Tibial nerve (tissue), 4 donors: ENCODE measurements around the gene EXOSC3. TPM values are rescaled to one million over a fixed set of nuclear protein-coding genes. Genes with fewer than 3 reads are reported as not detected.

Source experiments
- DNase-seq, 2 donors: peaks; one replicate each; pipeline ENCODE4 v3.0.0-alpha.2; 2019; ENCODE audit warnings: low spot score in 2 of 2
- H3K27ac ChIP-seq, 4 donors: fragments of 200-600 bp; sonication (generic) in 3 of 4; one replicate each; pipeline ENCODE4 v1.5.1; 2017 to 2019; ENCODE audit warnings: mild to moderate bottlenecking in 1 of 4
- H3K27me3 ChIP-seq, 2 donors: fragments of 200-600 bp; sonication (generic) in 1 of 2; one replicate each; pipeline versions ENCODE4 v1.5.1 to v1.6.0; 2017 to 2019
- H3K36me3 ChIP-seq, 3 donors: fragments of 200-600 bp; sonication (generic); one replicate each; pipeline ENCODE4 v1.5.1; 2018 to 2019
- H3K4me1 ChIP-seq, 4 donors: fragments of 200-600 bp; sonication (generic) in 3 of 4; one replicate each; pipeline ENCODE4 v1.5.1; 2017 to 2019
- H3K4me3 ChIP-seq, 4 donors: fragments of 200-600 bp; sonication (generic) in 3 of 4; one replicate each; pipeline ENCODE4 v1.5.1; 2017 to 2019; ENCODE audit warnings: mild to moderate bottlenecking in 1 of 4, moderate library complexity in 1 of 4
- H3K9me3 ChIP-seq, 4 donors: fragments of 200-600 bp; sonication (generic) in 3 of 4; one replicate each; pipeline ENCODE4 v1.5.1; 2017 to 2019
- CTCF ChIP-seq, 5 experiments: fragments of 200-600 bp in 3 of 5; fragments of 450-650 bp in 2 of 5; sonication (generic) in 3 of 5; IDR thresholded peaks; one replicate each; pipeline ENCODE4 v1.5.1; 2016 to 2019; ENCODE audit warnings: antibody characterized with exemption in 5 of 5, mild to moderate bottlenecking in 3 of 5, moderate library complexity in 2 of 5
- EP300 ChIP-seq, 2 donors: sonication (generic); formaldehyde crosslinking; IDR thresholded peaks; one replicate each; pipeline ENCODE4 v1.6.1; 2017; ENCODE audit warnings: antibody characterized with exemption in 2 of 2, mild to moderate bottlenecking in 1 of 2
- POLR2A ChIP-seq, 2 donors: fragments of 450-650 bp; IDR thresholded peaks; one replicate each; pipeline ENCODE4 v1.6.1; 2017; ENCODE audit warnings: antibody characterized with exemption in 2 of 2, mild to moderate bottlenecking in 2 of 2, moderate library complexity in 2 of 2
- WGBS, 2 donors: methylation state at CpG; one replicate each; pipeline ENCODE4 v1.1.5; 2018; 5-methylcytosine and 5-hydroxymethylcytosine counted together
- total RNA-seq, 4 donors: library from RNA; depleted of rRNA; stranded (reverse); fragments of >200 nt; gene quantifications; one replicate each; pipeline ENCODE4 v1.1.0, GENCODE V29; 2016

Gene EXOSC3
- total RNA-seq, 4 donors from 2014 or later: 23.4 to 59.9 (median 39.3) TPM

DNA sequence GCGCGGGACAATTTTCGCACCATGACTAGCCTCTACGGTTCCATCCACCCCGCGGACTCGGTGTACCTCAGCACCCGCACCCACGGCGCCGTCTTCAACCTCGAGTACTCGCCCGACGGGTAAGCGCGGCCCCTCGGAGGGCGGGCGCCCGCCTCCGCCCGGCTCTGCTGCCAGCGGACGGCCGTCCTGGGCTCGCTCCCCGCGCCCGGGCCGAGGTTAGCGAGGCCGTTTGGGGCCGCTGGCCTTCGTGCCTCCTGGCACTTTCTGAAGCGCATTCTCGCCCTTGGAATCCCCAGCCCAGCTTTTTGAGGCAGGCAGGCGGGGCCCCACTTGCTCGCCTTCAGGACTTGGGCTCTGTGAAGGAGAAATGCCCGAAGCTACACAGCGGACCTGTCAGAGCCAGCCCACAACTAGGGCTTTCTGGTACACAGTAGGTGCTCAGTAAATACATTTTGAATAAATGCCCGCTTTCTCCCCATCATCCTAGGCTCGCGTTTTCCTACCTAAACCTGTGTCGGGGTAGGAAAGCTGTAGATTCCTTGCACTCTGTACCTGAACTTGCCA lies 16.5 kb upstream of the EXOSC3 start:
- peaks cover 0 to 45% (median 23%) of the 10 kb centered on the region in 4 donors for H3K4me1 ChIP-seq
- H3K27ac ChIP-seq: peak overlapping the region; percentile 74 to 92 (median 90)
- peaks cover 0 to 3% (median 0%) of the 10 kb centered on the region in 3 donors for H3K36me3 ChIP-seq
- TF ChIP-seq EP300 (IDR thresholded peaks at IDR 0.05): no peak
- no peak for TF ChIP-seq CTCF (IDR thresholded peaks at IDR 0.05)
- TF ChIP-seq POLR2A (IDR thresholded peaks at IDR 0.05): no peak
- 1% methylated on average over 38 to 43 of the region's 45 CpGs for WGBS, 2 donors
- peak overlapping the region; percentile 60 to 93 (median 80) for H3K4me3 ChIP-seq
- H3K9me3 ChIP-seq: no peaks in the 10 kb centered on the region
- no peaks in the 10 kb centered on the region for H3K27me3 ChIP-seq
- no peak for DNase-seq

GRCh38 chr9:37800631-37801286 lies 15.9 kb upstream of the EXOSC3 start, which contains the start of gene DCAF10:
Gene DCAF10 (plus strand): TSS chr9:37800797. CDS start chr9:37800867, 70 bp downstream.
- WGBS, 2 donors: 0 to 1% methylated on average over 4 to 29 of the region's 72 CpGs
- DNase-seq: peak; percentile 51 to 79
- peak in 2 of 5 experiments; percentile 32 to 52 for TF ChIP-seq CTCF (IDR thresholded peaks at IDR 0.05)
- peak; percentile 33 to 41 for TF ChIP-seq POLR2A (IDR thresholded peaks at IDR 0.05)
- TF ChIP-seq EP300 (IDR thresholded peaks at IDR 0.05): peak in 1 of 2 donors; percentile 89
- H3K36me3 ChIP-seq: peaks cover 0 to 3% (median 0%) of the 10 kb centered on the region in 3 donors
- H3K4me1 ChIP-seq: peaks cover 0 to 40% (median 23%) of the 10 kb centered on the region in 4 donors
- peak within 1 kb of the TSS; percentile 60 to 93 (median 80) for H3K4me3 ChIP-seq
- H3K9me3 ChIP-seq: no peaks in the 10 kb centered on the region
- peak within 1 kb of the TSS; percentile 74 to 92 (median 90) for H3K27ac ChIP-seq
- H3K27me3 ChIP-seq: no peaks in the 10 kb centered on the region

DNA sequence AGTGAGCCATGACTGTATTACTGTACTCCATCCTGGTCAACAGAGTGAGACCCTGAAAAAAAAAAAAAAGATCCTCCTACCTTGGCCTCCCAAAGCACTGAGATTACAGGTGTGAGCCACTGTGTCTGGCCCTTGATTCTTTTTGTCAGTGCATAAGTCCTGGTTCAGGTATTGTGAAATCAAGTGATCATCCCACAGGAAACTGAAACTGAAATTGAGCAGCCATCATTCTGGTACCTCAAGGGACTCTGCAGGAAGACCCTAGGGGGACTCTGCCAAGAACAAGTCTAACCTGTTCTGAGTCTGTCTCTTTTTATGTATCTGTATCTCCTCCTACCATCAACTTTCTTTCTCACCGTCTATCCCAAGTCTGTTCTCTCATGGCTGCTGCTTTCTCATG lies 13.8 kb upstream of the EXOSC3 start:
- Histone ChIP-seq H3K9me3 (no peaks in the 10 kb centered on the region), H3K36me3 (peaks cover 0 to 3% (median 0%) of the 10 kb centered on the region in 3 donors), H3K27me3 (no peaks in the 10 kb centered on the region), H3K4me3 (no peak overlapping the region), H3K4me1 (peaks cover 0 to 37% (median 23%) of the 10 kb centered on the region in 4 donors), H3K27ac (no peak overlapping the region)
- no peak for DNase-seq
- WGBS, 2 donors: 71 to 84% methylated on average over 1 of the region's 1 CpG
- no peak for TF ChIP-seq EP300 (IDR thresholded peaks at IDR 0.05)
- no peak for TF ChIP-seq CTCF (IDR thresholded peaks at IDR 0.05)
- TF ChIP-seq POLR2A (IDR thresholded peaks at IDR 0.05): no peak

- TF ChIP-seq CTCF (IDR thresholded peaks at IDR 0.05) (no peak), POLR2A (IDR thresholded peaks at IDR 0.05) (no peak)
- H3K27ac ChIP-seq: no peak overlapping the region
- 51 to 61% methylated on average over 2 of the region's 2 CpGs for WGBS, 2 donors
- peaks cover 0 to 5% (median 0%) of the 10 kb centered on the region in 3 donors for H3K36me3 ChIP-seq
- H3K4me3 ChIP-seq: no peak overlapping the region
- H3K27me3 ChIP-seq: no peaks in the 10 kb centered on the region
- no peak for DNase-seq
- H3K9me3 ChIP-seq: no peaks in the 10 kb centered on the region
- peaks cover 0 to 13% (median 4%) of the 10 kb centered on the region in 4 donors for H3K4me1 ChIP-seq
Observed at GRCh38 chr9:37796232-37796631, 11.4 kb upstream of the EXOSC3 start.

- WGBS, 2 donors: 82 to 85% methylated on average over 5 of the region's 5 CpGs
- Histone ChIP-seq H3K27ac (no peak overlapping the region), H3K36me3 (peaks cover 0 to 16% (median 0%) of the 10 kb centered on the region in 3 donors), H3K4me3 (no peak overlapping the region), H3K27me3 (peaks cover 0 to 3% of the 10 kb centered on the region in 2 donors), H3K4me1 (no peaks in the 10 kb centered on the region), H3K9me3 (no peaks in the 10 kb centered on the region)
- DNase-seq: no peak
- no peak for TF ChIP-seq POLR2A (IDR thresholded peaks at IDR 0.05)
- no peak for TF ChIP-seq EP300 (IDR thresholded peaks at IDR 0.05)
- no peak for TF ChIP-seq CTCF (IDR thresholded peaks at IDR 0.05)
Observed at GRCh38 chr9:37792122-37792521, 7.3 kb upstream of the EXOSC3 start.
